ENCODE measurements around the gene USP37. TPM values are rescaled to one million over a fixed set of nuclear protein-coding genes. Genes with fewer than 3 reads are reported as not detected.
"Not testable (repeated sequence)": the region's sequence is repeated elsewhere in the genome, so short reads cannot be mapped to it uniquely, and the experiment has no call there.

The USP37 gene
- total RNA-seq, 1 donor from 2014 or later: 23.3 TPM

GRCh38 chr2:218557941-218558340, 10.2 kb downstream of the USP37 start:
- Histone ChIP-seq H3K36me3 (peaks cover 0 to 48% of the 10 kb centered on the region in 2 donors), H3K27ac (no peak overlapping the region), H3K27me3 (no peaks in the 10 kb centered on the region), H3K9me3 (no peaks in the 10 kb centered on the region), H3K4me3 (no peak overlapping the region), H3K4me1 (no peaks in the 10 kb centered on the region)
- DNase-seq (ENCODE audit: extremely low spot score in 2 of 2): no peak
- intact Hi-C loops (cut with DNase I): no loop called here
- TF ChIP-seq POLR2A (IDR thresholded peaks at IDR 0.05) (no peak), POLR2AphosphoS5 (IDR thresholded peaks at IDR 0.05; ENCODE audit: insufficient read depth in 1 of 2, low read depth in 1 of 2) (no peak), CTCF (IDR thresholded peaks at IDR 0.05) (no peak)

GRCh38 chr2:218555527-218555926, 12.6 kb downstream of the USP37 start:
- no peak for TF ChIP-seq POLR2AphosphoS5 (IDR thresholded peaks at IDR 0.05; ENCODE audit: insufficient read depth in 1 of 2, low read depth in 1 of 2)
- TF ChIP-seq CTCF (IDR thresholded peaks at IDR 0.05): no peak
- no peak for TF ChIP-seq POLR2A (IDR thresholded peaks at IDR 0.05)
- Histone ChIP-seq H3K4me1 (no peaks in the 10 kb centered on the region), H3K9me3 (no peaks in the 10 kb centered on the region), H3K36me3 (peaks cover 8 to 59% of the 10 kb centered on the region in 2 donors), H3K27me3 (no peaks in the 10 kb centered on the region), H3K4me3 (no peak overlapping the region), H3K27ac (no peak overlapping the region)
- intact Hi-C loops (cut with DNase I): no loop called here
- DNase-seq (ENCODE audit: extremely low spot score in 2 of 2): no peak

- H3K27ac ChIP-seq; intact Hi-C loops (cut with DNase I); H3K4me3 ChIP-seq; H3K9me3 ChIP-seq; H3K27me3 ChIP-seq; H3K4me1 ChIP-seq; DNase-seq (ENCODE audit: extremely low spot score in 2 of 2): not testable (repeated sequence)
- peaks cover 8 to 62% of the 10 kb centered on the region in 2 donors for H3K36me3 ChIP-seq
Measured at GRCh38 chr2:218554225-218554624, 13.9 kb downstream of the USP37 start.

- peaks cover 8 to 79% of the 10 kb centered on the region in 2 donors for H3K36me3 ChIP-seq
- DNase-seq (ENCODE audit: extremely low spot score in 2 of 2): no peak
- no peak overlapping the region for H3K4me3 ChIP-seq
- no peaks in the 10 kb centered on the region for H3K9me3 ChIP-seq
- no peak for TF ChIP-seq POLR2AphosphoS5 (IDR thresholded peaks at IDR 0.05; ENCODE audit: insufficient read depth in 1 of 2, low read depth in 1 of 2)
- no peak for TF ChIP-seq CTCF (IDR thresholded peaks at IDR 0.05)
- TF ChIP-seq POLR2A (IDR thresholded peaks at IDR 0.05): no peak
- no peak overlapping the region for H3K27ac ChIP-seq
- intact Hi-C loops (cut with DNase I): no loop called here
- H3K27me3 ChIP-seq: no peaks in the 10 kb centered on the region
- no peaks in the 10 kb centered on the region for H3K4me1 ChIP-seq
Measured at GRCh38 chr2:218547978-218548377, 20.2 kb downstream of the USP37 start.

GRCh38 chr2:218547511-218547910, 20.6 kb downstream of the USP37 start:
- no peaks in the 10 kb centered on the region for H3K9me3 ChIP-seq
- H3K27ac ChIP-seq: no peak overlapping the region
- no peak overlapping the region for H3K4me3 ChIP-seq
- no peaks in the 10 kb centered on the region for H3K27me3 ChIP-seq
- intact Hi-C loops (cut with DNase I): no loop called here
- H3K36me3 ChIP-seq: peaks cover 8 to 77% of the 10 kb centered on the region in 2 donors
- H3K4me1 ChIP-seq: no peaks in the 10 kb centered on the region
- no peak for DNase-seq (ENCODE audit: extremely low spot score in 2 of 2)
- TF ChIP-seq POLR2A (IDR thresholded peaks at IDR 0.05) (no peak), POLR2AphosphoS5 (IDR thresholded peaks at IDR 0.05; ENCODE audit: insufficient read depth in 1 of 2, low read depth in 1 of 2) (no peak), CTCF (IDR thresholded peaks at IDR 0.05) (no peak)

GRCh38 chr2:218546012-218546411, 22.1 kb downstream of the USP37 start:
- Histone ChIP-seq H3K9me3 (no peaks in the 10 kb centered on the region), H3K4me3 (no peak overlapping the region), H3K36me3 (peaks cover 0 to 79% of the 10 kb centered on the region in 2 donors), H3K27ac (no peak overlapping the region), H3K27me3 (no peaks in the 10 kb centered on the region), H3K4me1 (no peaks in the 10 kb centered on the region)
- no peak for DNase-seq (ENCODE audit: extremely low spot score in 2 of 2)
- intact Hi-C loops (cut with DNase I): no loop called here
- TF ChIP-seq POLR2A (IDR thresholded peaks at IDR 0.05) (no peak), POLR2AphosphoS5 (IDR thresholded peaks at IDR 0.05; ENCODE audit: insufficient read depth in 1 of 2, low read depth in 1 of 2) (no peak), CTCF (IDR thresholded peaks at IDR 0.05) (no peak)

Data from vagina (tissue), 2 donors.